Ishikawa (cell line): ENCODE measurements around the gene NDUFB3.

Source experiments
- CEBPB ChIP-seq: IDR thresholded peaks from 2 replicates; pipeline ENCODE4 v1.6.1; 2012
- CREB1 ChIP-seq: IDR thresholded peaks from 2 replicates; pipeline ENCODE4 v1.6.1; 2012; ENCODE audit warnings: low read depth
- EGR1 ChIP-seq: IDR thresholded peaks from 2 replicates; pipeline ENCODE4 v1.6.1; 2012
- EP300 ChIP-seq: IDR thresholded peaks from 2 replicates; pipeline ENCODE4 v1.6.1; 2012; ENCODE audit warnings: borderline replicate concordance
- FOXM1 ChIP-seq: IDR thresholded peaks from 2 replicates; pipeline ENCODE4 v1.6.1; 2012; ENCODE audit warnings: low read depth, borderline replicate concordance
- MAX ChIP-seq: IDR thresholded peaks from 2 replicates; pipeline ENCODE4 v1.6.1; 2012
- NFIC ChIP-seq: IDR thresholded peaks from 2 replicates; pipeline ENCODE4 v1.6.1; 2012
- RAD21 ChIP-seq: IDR thresholded peaks from 2 replicates; pipeline ENCODE4 v1.6.1; 2012; ENCODE audit warnings: low read depth
- REST ChIP-seq: IDR thresholded peaks from 2 replicates; pipeline ENCODE4 v1.6.1; 2012; ENCODE audit warnings: low read depth, mild to moderate bottlenecking
- TAF1 ChIP-seq: IDR thresholded peaks from 2 replicates; pipeline ENCODE4 v1.6.1; 2012; ENCODE audit warnings: low read depth, mild to moderate bottlenecking
- TCF12 ChIP-seq: IDR thresholded peaks from 2 replicates; pipeline ENCODE4 v1.6.1; 2012; ENCODE audit warnings: low read depth
- TEAD4 ChIP-seq: IDR thresholded peaks from 2 replicates; pipeline ENCODE4 v1.6.1; 2012
- USF1 ChIP-seq: IDR thresholded peaks from 2 replicates; pipeline ENCODE4 v1.6.1; 2012
- YY1 ChIP-seq: IDR thresholded peaks from 2 replicates; pipeline ENCODE4 v1.6.1; 2012; ENCODE audit warnings: low read depth
- ZBTB7A ChIP-seq: IDR thresholded peaks from 2 replicates; pipeline ENCODE4 v1.6.1; 2012; ENCODE audit warnings: low read depth

NDUFB3 gene

GRCh38 chr2:201071479-201072200 is at the start of gene NDUFB3, which contains the start of gene HYCC2:
Gene NDUFB3, plus strand, starts transcription at chr2:201072001. Its CDS starts 6,882 bp downstream, at chr2:201078883.
Gene HYCC2, minus strand, starts transcription at chr2:201071671. Its CDS starts 47,662 bp downstream, at chr2:201024009.
- 0 out of 2 replicates have a peak, but pooled peaks have one; percentile 26 for TF ChIP-seq EP300
- no peak for TF ChIP-seq ZBTB7A
- TF ChIP-seq YY1 = peak; percentile 59
- peak; percentile 23; the same call in 1 of the 2 replicates for TF ChIP-seq CEBPB
- TF ChIP-seq FOXM1 = no peak
- peak; percentile 98 for TF ChIP-seq TAF1
- TF ChIP-seq NFIC = peak; percentile 79
- TF ChIP-seq REST = no peak
- peak; percentile 75 for TF ChIP-seq TCF12
- no peak for TF ChIP-seq RAD21
- no peak for TF ChIP-seq USF1
- no peak for TF ChIP-seq EGR1
- TF ChIP-seq MAX = peak; percentile 35; the same call in 1 of the 2 replicates
- TF ChIP-seq TEAD4 = peak; percentile 35; the same call in 1 of the 2 replicates
- no peak for TF ChIP-seq CREB1

GRCh38 chr2:201024518-201024917 is 47.3 kb upstream of the NDUFB3 start:
- TF ChIP-seq YY1 (no peak), MAX (no peak)

GRCh38 chr2:201038855-201039254 is 32.9 kb upstream of the NDUFB3 start:
- TF ChIP-seq FOXM1 = no peak
- no peak for TF ChIP-seq TCF12
- no peak for TF ChIP-seq USF1
- TF ChIP-seq ZBTB7A = no peak
- TF ChIP-seq YY1 = no peak
- no peak for TF ChIP-seq CREB1
- TF ChIP-seq REST = no peak
- no peak for TF ChIP-seq CEBPB
- no peak for TF ChIP-seq EP300
- TF ChIP-seq RAD21 = no peak

- TF ChIP-seq REST (no peak), ZBTB7A (no peak), EP300 (no peak), TEAD4 (no peak), EGR1 (no peak), MAX (no peak), USF1 (no peak), TCF12 (no peak), NFIC (no peak), FOXM1 (no peak), RAD21 (no peak), CEBPB (no peak), CREB1 (no peak), TAF1 (no peak), YY1 (no peak)
These were observed 30.8 kb upstream of the NDUFB3 start for GRCh38 chr2:201040867-201041628.
